SKM-1 treated with dmso at 0.1 percent for 144 hours (cell line): ENCODE measurements around the gene NXPH1.

ENCODE experiments used
- DNase-seq: peaks from one replicate; lab custom pipeline; 2025; ENCODE audit not compliant: unreplicated experiment; lab: John Stamatoyannopoulos, UW

The NXPH1 gene

DNA sequence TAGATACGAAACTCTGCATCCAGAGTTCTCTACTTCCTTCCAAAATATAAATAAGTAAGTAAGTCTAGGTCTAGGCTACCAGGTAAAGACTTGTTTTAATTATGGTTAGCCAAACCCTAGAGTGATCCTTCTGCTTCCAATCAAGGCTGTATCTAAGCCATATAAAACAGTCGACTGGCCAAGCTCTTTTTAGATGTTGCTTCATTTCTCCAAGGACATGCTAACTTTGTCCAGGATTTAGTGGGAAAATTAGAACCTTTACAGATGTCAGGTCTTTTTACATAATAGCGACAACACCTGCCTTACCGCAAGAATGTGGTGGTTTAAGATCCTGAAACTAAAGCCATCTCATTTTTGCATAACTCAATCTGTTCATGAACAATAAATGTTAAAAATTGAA is 156.8 kb downstream of the NXPH1 start:
- DNase-seq, result no peak

DNA sequence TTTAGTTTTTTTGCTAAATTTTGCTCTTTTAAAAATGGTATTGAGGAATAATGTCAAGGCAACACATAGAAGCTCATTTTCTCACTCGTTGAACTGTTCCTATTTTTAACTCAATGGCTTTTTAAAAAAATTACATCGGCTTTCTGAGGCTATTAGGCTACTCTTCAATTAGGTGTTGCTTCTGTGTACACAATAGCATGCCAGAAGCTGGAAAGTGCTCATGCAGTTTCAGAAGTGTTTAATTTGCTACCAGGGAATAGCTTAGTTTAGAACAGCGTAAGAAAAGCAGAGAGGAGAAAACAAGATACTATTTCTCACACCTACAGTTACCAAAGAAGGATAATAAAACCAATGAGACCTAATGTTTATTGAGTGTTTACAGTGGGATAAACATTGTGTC is 157.4 kb downstream of the NXPH1 start:
- no peak for DNase-seq

DNA sequence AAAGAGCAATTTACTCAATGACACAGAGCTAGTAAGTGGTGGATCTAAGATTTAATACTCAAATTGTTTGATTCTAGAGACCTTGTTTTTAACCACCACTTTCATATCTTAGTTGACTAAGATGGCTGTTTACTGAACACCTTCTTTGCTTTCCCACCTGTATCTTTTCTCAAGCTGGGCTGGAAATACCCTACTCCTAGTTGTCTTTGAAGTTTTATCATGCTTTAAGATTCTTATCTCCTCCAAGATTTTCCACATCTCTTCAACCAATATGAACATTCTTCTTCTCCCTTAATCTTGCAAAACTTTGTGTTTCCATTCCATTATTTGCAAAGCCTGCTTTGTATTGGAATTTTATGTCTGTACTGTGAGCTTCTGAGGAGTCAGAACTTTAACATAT is 157.9 kb downstream of the NXPH1 start:
- DNase-seq, result no peak

DNA sequence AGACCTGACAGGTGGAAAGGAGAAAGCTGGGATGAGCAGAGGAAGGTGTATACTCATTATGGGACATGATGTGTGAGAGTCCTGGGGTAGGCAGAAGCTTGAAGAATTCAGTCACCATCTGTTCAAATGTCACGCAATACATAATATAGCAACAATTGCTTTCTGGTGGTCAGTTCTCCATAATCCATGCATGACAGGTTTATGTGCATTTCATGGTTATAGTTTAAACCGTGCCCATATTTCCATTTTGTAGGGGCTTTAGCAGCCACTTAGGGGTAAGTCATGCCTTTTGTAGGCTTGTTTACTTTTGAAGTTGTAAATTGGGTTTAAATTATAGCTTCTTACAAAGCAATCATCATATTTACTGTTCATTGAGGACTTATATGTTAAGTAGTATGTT is 158.8 kb downstream of the NXPH1 start:
- DNase-seq, result no peak

DNA sequence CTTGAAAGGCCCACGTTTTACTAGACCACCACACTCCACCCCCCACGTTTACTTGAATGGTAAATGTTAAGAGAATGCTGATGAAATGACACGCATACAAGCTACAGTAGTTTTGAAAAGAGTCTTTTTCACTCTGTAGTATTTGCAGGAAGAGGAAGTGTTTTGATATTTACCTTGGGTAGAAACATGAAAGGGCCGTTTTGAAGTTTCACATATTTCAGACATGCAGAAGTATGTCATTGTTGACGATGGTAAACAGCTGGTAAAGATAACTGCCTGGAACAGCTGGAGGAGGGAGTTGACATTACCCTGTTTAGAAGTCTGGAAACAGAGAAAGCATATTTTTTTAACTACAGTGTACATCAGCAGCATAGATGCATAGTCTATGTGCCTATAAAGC is 160.7 kb downstream of the NXPH1 start:
- no peak for DNase-seq

DNA sequence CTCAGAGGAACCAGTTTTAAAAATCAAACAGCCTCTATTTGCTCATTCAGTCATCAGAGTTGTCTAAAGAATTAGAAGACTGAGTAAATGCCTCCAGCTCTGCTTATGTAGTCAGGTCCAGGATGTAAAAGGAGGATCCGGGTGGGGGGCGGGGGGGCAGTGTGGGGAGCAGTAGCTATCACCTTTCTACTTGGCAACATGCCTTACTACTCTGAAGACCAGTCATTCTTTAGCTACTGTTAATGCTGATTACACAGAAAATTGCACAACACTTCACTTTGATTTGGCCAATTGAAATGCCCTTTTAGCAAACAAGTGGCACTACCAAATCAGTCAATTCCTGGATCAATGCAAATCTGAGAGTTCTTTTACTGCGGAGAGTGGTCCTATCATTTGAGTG is 164.2 kb downstream of the NXPH1 start:
- no peak for DNase-seq

DNA sequence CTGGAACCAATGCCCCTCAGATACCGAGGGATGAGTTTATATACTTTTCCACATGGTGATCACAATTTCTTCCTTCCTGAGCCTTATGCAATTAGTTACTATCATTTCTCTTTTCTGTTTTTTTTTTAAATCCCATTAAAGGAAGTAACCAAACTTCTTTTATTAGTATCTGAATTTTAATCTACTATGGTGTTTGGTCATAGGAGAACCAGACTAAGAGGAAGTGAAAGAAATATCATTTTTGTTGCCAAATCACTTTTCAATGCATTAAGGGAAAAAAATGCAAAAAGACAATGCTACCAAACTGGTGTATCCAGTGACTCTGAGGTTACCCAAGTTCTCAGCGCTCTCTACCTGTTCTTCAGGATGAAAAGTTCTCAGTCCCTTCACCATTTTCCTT is 167.7 kb downstream of the NXPH1 start:
- DNase-seq, result no peak

DNA sequence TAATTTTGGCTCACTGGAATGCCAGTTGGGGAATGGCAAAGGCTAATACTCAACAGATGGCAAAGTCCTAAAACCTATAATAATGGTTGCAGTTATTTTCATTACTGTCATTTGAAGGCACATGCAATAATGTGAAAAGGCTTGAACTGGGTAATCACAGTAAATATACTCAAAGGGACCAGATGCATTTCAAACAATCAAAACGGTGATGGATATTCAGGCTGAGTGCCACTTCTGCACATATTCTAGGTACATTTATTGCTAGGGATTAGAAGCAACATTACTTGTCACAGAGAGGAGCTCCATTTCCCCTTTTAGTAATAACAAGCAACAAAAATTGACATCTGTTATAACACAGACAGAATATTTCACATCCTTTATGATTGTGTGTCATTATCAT is 171.8 kb downstream of the NXPH1 start:
- no peak for DNase-seq

DNA sequence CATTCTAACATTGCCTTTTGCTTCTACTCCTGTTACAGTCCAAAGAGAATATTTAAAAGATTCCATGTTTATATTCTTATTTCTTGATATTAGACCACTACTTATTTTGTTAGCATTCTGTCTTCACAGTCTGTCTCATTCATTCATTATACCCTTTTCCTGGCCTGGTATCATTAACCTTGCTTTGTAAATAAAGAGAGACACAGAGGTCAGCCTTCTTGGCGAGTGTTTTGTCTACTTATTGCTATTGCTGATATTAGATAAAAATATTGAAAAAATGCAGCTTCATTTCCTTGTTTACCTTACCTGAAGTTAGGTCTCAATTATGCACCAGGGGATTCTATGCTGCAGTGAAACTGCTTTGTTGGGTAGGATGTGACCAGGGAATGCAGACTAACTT is 179.2 kb downstream of the NXPH1 start:
- no peak for DNase-seq

DNA sequence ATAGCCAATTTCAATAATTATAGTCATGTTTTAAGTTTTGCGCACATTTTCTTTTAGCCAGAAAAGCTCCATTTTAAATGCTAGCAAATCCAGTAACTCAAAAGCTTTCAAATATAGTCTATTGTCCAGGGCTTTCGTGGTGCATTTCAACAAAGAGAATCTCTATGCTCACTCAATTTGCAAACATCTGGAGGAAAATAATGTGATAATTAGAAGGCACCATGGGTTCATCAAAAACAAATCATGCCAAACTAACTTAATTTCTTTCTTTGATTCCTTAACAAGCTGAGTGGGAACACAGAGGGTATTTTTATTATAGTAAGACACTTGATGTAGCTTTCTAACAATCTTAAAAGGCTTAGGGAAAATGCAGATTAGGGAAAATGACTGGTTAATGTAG is 179.8 kb downstream of the NXPH1 start:
- no peak for DNase-seq

DNA sequence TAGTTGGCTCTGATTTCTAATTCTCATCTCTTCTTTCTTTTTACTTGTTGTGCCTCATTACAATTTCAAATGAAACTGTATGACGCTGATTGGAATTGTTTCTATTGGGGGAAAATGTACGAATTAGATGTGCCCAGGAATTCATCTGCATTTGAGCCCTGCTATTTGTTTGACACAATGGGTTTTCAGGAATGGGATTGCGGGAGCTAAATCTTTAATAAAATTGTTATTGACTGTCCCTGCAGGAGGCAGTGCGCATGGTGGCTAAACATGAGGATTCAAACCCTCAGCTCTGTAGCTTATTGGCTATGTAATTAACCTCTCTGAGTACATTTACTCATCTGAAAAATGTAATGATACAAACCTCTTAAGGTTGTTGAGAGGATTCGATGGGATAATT is 181.6 kb downstream of the NXPH1 start:
- DNase-seq, result no peak

DNA sequence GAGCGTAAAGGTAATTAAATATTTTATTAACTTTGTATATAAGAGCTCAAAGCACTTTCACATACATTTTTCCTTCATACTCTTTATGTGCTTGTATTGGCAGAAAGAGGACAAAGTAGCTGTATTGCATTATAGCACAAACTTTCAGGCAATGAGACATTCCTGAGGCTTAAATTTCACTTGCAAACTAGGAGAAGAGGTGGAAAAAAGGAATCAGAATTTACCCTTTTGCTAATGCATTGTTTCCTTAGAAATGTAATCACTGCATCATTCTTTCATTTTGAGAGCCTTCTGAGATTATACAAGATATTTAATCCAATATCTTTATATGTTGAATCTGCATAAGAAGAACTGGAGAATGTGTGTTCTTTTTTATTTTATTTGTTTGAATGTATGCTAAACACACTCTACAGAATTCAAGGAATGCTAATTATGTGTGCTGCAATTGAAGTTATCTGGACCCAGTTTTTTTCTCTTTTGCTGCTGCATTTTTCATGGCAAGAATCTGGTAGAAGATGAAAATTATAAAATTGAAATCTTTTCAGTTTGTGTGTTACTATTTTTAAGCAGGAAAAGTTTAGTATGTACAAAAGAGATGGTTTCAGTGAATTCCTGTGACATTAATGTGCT is 185.1 kb downstream of the NXPH1 start:
- DNase-seq, result no peak

DNA sequence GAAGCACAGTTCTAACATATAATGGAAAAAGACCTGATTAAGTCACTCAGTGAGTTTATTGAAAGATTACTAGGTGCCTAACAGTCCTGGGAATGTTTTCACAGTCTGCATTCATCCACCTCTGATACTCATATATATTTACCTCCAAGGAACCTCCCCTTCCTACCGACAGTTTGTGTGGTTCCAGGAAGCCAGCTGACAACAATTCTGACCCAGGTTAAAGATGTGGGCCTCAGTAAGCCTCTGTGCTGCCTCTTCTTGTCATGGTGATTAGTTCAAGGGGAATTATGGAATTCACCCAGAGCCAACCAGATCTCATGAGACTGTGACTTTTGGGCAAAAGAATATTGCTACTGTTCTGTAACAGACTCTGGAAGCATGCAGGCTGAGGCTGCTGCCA is 186.8 kb downstream of the NXPH1 start:
- no peak for DNase-seq

DNA sequence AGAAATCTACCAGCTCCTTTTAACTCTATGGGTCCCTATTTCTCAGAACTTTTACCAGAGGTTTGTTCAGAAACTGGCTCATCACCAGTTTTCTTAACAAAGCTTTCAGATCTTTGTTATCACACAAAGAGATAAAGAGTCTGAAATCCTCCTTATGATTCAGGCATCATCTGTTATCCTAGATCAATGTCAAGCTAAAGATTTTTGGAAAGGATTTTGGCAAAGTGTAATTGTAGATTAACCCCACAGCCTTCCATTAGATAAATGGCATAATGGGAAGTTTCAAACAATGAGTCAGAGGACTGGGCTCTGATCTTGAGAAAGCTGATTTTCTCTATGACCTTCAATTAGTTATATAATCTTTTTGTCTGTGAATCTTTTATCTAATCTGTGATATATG is 192.2 kb downstream of the NXPH1 start:
- DNase-seq, result no peak

DNA sequence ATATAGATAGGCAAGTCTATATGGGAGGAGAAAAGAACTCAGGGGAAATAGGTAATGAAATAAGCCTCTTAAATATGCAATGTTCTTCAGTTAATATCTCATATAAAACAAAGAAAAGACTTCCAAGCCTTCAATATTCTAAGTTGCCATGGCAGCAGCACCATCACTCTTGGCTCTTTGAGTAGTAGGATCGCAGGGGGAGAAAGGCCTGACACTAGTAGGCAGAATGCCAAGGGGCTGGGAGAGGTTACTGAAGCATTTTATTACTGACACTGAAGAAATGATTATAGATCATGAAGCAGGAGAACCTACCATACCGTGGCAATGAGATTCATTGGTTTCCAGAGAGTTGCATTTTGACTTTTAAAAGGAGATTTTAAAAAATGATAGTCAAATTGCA is 193.9 kb downstream of the NXPH1 start:
- no peak for DNase-seq

DNA sequence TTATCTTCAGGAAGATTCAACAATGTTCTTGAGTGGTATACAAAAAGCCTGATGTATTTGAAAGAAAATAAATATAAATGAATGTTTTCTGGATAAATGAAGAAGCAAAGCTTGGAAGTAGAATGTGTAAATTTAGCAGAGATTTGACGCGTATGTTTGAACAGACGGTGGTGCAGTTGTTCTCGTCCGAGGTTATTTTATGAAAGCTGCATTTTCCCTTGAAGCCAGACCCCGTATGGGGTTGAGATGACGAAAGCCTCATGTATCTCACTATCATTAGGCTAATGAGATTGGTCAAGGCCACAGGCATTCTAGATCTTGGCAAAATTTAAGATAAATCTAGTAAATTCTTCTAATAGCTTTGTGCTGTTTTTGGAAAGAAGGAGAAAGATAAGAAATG is 195.2 kb downstream of the NXPH1 start:
- no peak for DNase-seq

DNA sequence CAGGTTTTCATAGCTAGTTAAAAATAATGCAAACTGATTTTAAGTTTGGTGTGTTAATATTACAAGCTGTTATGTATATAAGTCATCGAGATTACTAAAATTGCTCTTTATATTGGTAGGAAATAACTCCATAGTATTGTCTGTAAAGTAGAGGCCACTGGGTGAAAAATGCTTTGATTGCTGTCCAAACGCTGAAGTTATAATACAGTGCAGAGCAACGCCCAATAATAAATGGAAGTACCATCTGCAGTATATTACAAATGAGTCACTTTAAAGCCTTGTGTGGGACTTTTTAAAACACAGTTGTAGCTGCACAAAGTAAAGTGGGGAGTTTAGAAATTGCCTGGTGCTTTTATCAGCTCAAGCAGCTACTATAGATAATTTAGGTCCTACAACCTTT is 196.1 kb downstream of the NXPH1 start:
- DNase-seq, result no peak

DNA sequence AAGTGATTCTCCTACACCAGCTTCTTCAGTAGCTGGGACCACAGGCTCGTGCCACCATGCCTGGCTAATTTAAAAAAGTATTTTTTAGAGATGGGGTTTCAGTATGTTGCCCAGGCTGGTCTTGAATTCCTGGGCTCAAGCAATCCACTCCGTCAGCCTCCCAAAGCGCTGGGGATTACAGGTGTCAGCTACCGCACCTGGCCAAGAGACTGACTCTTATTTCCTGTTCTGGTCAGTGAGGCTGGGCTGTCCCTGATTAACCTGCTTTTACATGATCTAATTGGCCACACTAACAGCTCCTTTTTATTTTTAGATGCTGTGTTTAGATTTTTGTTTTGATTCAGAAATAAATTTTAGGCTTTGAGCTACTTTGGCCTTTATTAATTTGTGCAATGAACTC is 203.9 kb downstream of the NXPH1 start:
- no peak for DNase-seq

DNA sequence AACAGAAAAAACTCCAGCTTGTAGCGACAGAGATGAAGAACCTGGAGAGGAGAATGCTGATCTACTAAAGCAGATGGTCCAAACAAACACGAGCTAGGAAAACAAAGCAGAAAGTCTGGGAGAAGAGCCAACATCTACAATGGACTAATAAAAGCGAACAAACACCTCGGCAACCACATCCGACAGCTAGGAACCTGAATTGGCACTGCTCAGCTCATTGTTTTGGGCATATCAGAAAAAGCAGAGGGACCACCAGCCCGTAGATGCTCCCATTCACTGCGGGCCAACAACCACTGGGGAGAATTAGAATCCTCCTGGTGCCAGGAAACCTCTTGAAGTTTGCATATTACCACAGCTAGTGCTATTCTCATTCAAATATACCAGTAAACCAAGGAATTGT is 204.7 kb downstream of the NXPH1 start:
- DNase-seq, result no peak

DNA sequence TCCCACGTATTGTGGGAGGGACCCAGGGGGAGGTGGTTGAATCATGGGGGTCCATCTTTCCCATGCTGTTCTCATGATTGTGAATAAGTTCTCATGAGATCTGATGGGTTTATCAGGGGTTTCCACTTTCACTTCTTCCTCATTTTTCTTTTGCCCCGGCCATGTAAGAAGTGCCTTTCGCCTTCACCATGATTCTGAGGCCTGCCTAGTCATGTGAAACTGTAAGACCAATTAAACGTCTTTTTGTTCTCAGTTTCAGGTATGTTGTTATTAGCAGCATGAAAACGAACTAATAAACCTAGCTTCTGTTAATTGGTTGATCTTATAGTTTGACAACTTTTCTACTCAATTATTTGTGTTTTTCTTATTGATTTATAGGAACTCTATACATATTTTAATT is 206.3 kb downstream of the NXPH1 start:
- DNase-seq, result no peak

DNA sequence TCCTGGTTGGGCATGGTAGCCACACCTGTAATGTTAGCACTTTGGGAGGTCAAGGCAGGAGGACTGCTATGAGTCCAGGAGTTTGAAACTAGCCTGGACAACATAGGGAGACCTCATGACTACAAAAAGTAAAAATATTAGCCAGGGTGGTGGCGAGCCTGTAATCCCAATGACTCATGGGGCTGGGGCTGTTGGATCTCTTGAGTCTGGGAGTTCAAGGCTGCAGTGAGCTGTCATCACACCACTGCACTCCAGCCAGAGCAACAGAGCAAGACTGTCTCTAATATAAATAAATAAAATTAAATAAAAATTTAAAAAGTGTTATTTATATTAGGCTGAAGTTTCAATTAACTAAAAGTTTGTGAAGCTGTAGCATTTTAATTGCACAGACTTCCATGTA is 207.3 kb downstream of the NXPH1 start:
- DNase-seq, result no peak

DNA sequence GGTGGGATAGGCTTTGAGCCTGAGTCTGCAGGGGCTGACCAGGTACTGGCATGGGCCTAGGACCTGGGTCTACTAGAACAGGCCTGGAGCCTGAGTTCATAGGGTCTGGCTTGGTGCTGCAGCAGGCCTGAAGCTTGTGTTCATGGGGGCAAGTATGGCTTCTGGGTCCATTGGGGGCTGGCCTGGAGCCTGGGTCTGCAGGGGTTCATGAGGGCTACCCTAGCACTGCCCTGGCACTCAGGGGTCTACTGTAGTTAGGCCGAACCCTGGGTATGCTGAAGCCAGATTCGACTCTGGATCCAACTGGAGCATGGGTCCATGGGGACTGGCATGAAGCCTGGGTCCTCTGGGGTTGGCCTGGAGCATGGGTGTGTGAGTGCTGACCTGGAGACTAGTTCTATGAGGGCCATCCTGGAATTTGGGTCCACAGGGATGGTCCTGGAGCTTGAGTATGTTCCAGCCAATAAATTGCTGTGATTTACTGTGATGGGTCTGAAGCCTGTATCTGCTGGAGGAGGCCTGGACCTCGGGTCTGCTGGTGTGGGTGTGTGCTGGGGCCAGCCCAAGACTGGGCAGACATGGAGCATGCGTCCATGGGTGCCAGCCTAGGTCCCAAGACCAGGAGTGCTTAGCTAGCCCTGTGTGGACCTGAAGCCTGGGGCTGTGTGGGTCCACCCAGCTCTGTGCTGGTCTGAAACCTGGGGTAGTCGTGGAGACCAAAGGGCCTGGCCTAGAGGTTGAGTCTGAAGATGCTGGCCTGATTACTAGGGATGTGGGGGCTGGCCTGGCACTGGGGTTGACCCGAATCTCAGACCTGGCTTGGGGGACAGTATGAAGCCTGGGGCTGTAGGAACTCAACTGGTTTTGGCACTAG is 235.5 kb downstream of the NXPH1 start:
- DNase-seq, result no peak

DNA sequence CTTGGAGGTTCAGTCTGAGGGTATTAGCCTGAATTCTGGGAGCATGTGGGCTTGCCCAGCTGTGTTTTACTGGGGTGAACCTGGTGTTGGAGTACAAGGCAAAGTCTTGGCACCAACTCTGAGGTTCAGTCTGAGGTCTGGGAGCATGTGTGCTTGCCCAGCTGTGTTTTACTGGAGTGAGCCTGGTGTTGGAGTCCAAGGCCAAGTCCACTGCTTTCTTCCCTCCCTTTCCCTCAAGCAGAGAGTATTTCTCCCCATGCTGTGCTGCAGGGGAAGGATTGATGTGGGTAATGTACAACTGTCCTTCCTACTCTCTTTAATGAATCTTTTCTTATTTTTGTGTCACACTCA is 236.1 kb downstream of the NXPH1 start:
- no peak for DNase-seq
